Fibroblast of skin of abdomen (primary cell): ENCODE results near the gene GRK4.
"Not testable (repeated sequence)": the region's sequence is repeated elsewhere in the genome, so short reads cannot be mapped to it uniquely, and the experiment has no call there.

Experiments used
- DNase-seq: peaks from one replicate; pipeline ENCODE4 v3.0.0-alpha.2; 2013

Gene GRK4

GRCh38 chr4:3041192-3042142, 78.1 kb downstream of the GRK4 start:
- DNase-seq, result peak; percentile 37

DNA sequence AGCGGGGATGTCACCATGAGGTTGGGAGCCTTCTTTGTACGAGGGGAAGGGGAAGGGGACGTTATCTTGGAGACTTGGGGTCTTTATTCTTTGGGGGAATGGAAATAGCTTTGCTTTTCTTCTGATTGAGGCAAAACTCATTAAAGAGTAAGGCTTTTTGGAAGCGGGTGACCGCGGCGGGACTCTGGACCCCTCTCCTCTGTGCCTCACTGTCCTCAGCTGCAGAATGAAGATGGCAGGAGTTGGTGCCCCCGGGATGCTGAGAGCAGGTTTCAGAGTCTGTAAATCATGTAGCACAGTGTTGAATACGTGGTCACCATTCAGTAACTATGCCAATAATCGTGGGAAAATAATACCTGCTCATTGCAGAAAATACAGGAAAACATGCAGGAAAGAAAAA, 78.9 kb downstream of the GRK4 start:
- DNase-seq, result no peak

DNA sequence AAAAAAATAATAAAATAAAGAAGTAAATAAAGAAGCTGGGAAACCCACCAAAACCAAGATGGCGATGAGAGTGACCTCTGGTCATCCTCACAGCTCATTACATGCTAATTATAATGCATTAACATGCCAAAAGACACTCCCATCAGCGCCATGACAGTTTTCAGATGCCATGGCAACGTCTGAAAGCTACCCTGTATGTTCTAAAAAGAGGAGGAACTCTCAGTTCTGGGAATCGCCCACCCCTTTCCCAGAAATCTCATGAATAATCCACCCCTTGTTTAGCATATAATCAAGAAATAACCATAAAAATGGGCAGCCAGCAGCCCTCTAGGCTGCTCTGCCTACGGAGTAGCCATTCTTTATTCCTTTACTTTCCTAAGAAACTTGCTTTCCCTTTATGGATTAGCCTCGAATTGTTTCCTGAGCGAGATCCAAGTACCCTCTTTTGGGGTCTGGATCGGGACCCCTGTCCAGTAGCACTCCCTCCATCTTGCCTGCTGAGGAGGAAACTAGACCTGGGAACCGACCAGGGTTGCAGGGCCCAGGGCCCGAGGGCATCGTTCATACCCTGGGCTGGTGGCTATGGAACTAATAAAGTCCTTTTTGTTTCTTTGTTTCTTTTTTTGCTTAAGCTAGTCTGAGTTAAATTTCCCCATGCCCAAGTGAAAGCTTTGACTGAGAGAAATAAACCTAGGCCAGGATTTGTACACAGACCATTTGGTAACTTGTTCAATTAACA, 80.1 kb downstream of the GRK4 start:
- no peak for DNase-seq

DNA sequence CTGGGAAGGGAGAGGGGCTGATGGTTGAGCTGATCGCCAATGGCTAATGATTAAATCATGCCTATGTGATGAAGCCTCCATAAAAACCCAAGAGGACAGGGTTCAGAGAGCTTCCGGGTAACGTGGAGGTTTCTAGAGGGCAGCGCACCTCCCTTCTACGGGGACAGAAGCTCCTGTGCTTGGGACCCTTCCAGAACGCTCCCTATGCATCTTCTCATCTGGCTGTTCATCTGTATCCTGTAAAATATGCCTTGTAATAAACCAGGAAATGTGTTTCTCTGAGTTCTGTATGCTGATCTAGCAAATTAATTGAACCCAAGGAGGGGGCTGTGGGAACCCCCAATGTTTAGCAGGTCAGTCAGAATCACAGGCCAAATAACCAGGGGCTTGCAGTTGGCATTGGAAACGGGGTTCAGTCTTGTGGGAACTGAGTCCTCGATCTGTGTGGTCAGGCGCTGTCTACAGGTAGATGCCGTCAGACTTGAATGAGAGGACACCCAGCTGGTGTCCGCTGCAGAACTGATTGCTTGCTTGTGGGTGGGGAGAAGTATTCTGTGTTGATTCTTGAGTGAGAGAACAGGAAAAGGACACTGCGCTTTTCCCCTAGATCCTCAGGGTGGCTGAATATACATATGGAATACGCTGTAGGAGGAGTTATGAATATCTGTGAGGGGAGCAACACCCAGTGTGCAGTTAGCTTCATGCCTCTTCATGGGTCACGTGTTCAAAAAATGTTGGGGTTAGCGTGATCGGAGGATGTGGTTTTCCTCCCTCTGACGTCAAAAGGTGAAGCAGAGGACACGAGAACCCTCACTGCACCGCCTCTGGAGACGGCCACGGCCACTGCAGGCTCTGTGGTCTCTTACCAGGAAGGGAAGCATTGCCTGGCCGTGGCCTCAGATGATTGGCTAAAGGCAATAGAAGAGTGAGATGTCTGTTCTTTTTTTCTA, 81.8 kb downstream of the GRK4 start:
- DNase-seq, result peak; percentile 43

- DNase-seq, result no peak
Observed at GRCh38 chr4:3046162-3046561, 82.8 kb downstream of the GRK4 start.

GRCh38 chr4:3046623-3047022, 83.3 kb downstream of the GRK4 start:
- DNase-seq, result no peak

GRCh38 chr4:3047464-3048286, 84.3 kb downstream of the GRK4 start:
- peak; percentile 33 for DNase-seq

- not testable (repeated sequence) for DNase-seq
Observed at GRCh38 chr4:3051141-3051897, 87.9 kb downstream of the GRK4 start.

DNA sequence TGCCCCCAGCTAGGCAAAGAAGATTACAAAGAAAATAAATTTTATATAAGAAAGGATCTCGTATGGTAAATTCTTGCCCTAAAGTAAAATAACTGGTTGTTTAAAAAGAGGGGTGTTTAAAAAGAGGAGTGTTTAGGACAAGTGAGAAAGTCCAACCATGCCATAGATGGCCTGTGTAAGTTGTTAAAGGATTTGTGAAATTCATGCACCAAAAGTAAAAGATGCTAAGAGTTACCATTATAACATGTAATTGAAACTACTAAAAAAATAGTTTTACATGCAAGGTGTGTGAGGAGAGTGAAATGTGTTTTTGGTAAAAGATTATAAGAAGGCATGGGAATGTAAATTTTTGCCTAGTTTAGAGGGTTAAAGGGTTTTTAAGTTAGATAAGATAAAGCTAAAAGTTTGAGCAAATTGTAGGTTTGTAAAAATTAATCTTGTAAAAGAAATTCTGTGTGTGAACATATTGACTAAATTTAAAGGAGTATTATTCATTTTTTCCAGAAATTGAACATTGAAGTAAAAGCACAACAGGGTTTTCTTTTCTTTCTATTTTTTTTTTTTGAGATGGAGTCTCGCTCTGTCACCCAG, 90.9 kb downstream of the GRK4 start:
- DNase-seq, result no peak

- no peak for DNase-seq
Observed at GRCh38 chr4:3059943-3060342, 96.6 kb downstream of the GRK4 start.

DNA sequence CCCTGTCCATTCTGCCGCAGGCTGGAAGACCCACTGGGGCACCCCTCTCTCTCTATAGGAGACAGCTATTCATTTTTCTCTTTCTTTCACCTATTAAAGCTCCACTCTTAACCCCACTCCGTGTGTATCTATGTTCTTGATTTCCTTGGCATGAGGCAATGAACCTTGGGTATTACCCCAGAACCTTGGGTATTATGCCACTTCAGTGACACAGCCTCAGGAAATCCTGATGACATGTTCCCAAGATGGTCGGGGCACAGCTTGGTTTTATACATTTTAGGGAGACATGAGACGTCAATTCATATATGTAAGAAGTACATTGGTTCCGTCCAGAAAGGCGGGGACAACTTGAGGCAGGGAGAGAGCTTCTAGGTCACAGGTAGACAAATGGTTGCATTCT, 97.6 kb downstream of the GRK4 start:
- no peak for DNase-seq

DNA sequence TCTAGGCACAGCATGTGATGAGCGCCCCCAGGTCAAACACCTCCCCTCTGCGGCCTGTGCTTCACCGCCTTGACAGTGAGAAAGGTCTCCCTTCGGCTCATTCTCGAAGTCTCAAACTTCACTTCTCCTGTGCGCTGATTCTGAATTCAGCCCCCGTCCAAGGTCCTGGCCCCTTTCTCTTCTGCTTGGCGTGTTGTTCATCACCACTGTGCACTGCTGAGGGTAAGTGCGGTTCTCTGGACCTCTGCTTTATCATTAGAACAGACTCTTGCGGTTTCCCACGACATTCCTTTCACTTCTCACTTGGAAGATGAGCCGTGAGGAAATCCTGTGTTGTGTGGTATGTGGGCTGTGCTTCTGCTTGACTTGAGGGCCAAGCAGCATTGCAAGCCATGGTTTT, 99.1 kb downstream of the GRK4 start:
- peak; percentile 69 for DNase-seq

GRCh38 chr4:3065551-3065950, 102.2 kb downstream of the GRK4 start:
- no peak for DNase-seq

DNA sequence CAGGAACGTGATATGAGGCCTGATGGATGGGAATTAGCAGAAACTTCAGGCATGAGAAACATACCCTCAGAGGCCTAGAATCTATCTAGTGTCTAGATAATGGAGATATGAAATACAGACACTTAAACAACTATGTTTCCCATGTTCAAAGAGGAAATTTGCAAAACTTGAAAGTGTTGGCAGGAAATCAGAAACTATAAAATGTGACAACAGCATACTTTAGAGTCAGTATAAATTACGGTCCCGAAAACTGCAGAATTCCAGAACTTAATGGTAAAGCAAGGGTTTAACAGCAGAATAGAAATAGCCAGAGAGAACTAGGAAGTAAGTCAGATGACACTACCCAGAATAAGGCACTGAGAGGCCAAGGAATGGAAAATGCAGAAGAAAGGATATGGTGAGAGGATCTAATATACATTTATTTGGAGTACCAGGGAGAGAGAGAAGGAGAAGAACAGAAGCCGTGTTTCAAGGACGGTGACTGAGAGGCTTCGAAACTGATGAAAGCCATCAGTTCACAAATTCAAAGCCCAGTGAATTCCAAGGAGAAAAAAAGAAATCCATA, 103.5 kb downstream of the GRK4 start:
- DNase-seq, result no peak

GRCh38 chr4:3067473-3068001, 104.2 kb downstream of the GRK4 start:
- DNase-seq, result no peak

- no peak for DNase-seq
Observed at GRCh38 chr4:3069661-3070199, 106.4 kb downstream of the GRK4 start.

DNA sequence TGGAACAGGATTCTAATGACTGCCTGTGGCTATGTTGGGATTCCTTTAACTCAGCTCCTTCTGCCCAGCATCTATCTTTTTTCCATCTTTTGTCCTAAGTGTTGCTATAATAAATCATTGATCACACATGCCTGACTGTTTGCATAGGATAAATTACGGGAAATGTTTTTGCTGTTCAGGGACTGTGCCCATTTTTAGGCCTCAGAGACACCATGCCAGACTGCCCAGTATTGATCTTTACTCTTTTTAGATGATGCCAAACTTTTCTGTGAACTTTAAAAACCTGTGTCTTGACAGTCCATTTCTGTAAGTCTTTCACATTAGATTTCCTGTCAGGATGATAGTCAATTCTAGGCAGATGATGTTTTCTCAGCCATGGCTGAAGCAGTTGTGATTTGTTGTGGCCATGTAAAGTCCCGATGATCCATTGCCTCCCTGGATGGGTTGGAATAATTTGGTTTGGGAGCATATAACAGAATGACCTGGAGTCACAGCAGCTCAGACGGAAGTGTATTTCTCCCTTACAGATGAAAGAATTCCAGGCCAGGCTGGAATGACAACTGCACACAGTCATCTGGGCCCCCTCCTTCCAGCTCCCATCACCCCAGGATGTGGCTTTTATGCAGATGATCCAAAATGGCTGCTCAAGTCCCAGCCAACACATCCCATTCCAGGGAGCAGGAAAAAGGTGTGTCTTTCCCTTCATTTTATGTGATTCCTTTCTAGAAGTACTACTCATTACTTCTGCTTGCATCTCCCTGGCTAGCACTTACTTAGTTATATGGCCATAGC, 107.5 kb downstream of the GRK4 start:
- DNase-seq, result peak; percentile 63

DNA sequence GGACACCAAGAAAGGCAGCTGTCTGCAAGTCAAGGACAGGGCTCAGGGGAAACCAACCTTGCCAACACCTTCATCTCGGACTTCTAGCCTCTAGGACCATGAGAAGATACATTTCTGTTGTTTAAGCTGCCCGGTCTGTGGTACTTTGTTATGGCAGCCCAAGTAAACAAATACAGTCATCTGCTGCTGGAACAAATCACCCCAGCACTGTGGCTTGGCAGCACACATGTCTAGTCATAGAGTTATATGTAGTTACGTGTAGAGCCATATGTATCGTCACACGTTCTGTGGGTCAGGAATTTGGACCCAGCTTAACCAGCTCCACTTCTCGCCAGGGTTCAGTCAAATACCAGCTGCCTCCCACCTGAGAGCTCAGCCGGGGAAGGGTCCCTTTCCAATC, 108.4 kb downstream of the GRK4 start:
- no peak for DNase-seq
